Psoas muscle (tissue), 8 donors: ENCODE data around the gene TOP1. TPM values are rescaled to one million over a fixed set of nuclear protein-coding genes. Genes with fewer than 3 reads are reported as not detected.

Experiments used
- ATAC-seq, 4 donors: fragments of 200-7000 bp; cut with Tn5 transposase; one replicate each; pipeline ENCODE4 v1.9.1; 2020; ENCODE audit warnings: moderate library complexity in 3 of 4, mild to moderate bottlenecking in 2 of 4
- DNase-seq, 2 donors: peaks; one replicate each; pipeline ENCODE4 v3.0.0-alpha.2; 2020
- H3K27ac ChIP-seq: fragments of 200-600 bp; one replicate; pipeline ENCODE4 v1.8.0; 2022
- H3K27me3 ChIP-seq, 3 donors: fragments of 200-600 bp in 1 of 3; one replicate each; pipeline versions ENCODE4 v1.6.1 to v1.8.0; 2013 to 2022; ENCODE audit warnings: low read length in 2 of 3, mild to moderate bottlenecking in 2 of 3, moderate library complexity in 1 of 3; ENCODE audit not compliant: insufficient read depth in 3 of 3
- H3K36me3 ChIP-seq, 2 donors: fragments of 200-600 bp in 1 of 2; one replicate each; pipeline versions ENCODE4 v1.6.1 to v1.8.0; 2013 to 2022; ENCODE audit warnings: low read depth in 1 of 2, mild to moderate bottlenecking in 1 of 2, moderate library complexity in 1 of 2; ENCODE audit not compliant: insufficient read depth in 1 of 2
- H3K4me1 ChIP-seq: fragments of 200-600 bp; one replicate; pipeline ENCODE4 v1.8.0; 2022
- H3K4me3 ChIP-seq: fragments of 200-600 bp; one replicate; pipeline ENCODE4 v1.8.0; 2022; ENCODE audit warnings: mild to moderate bottlenecking
- H3K9me3 ChIP-seq: fragments of 200-600 bp; one replicate; pipeline ENCODE4 v1.8.0; 2022
- WGBS, 3 donors: extraction: QIAGEN DNeasy Blood & Tissue Kit; methylation state at CpG; one replicate each; pipeline versions ENCODE4 v1.1.6 to v1.1.7; 2013; 5-methylcytosine and 5-hydroxymethylcytosine counted together
- intact Hi-C, 2 donors: fragments of 100-400 bp; cut with DNase I; formaldehyde crosslinking; loops; one replicate each; pipeline versions ENCODE4 v1.11.0 to v1.14.2; 2022
- polyA plus RNA-seq, 3 donors: library from polyadenylated mRNA; stranded (reverse); fragments of 200-250 nt; gene quantifications; one replicate each; pipeline ENCODE4 v1.2.3, GENCODE V29; 2013
- total RNA-seq, 4 donors: library from RNA; stranded (reverse); fragmentation: NEBNext Ultra II Directional in 2 of 4; extraction: Animal tissue kit (Norgen Biotek cat#: 25700) in 2 of 4; gene quantifications; one replicate each; pipeline versions ENCODE4 v1.2.1 to v1.2.4, GENCODE V29; 2021 to 2023
- TF ChIP-seq, protein P1 (sequence below): fragments of 200-600 bp; IDR thresholded peaks from one replicate; pipeline ENCODE4 v1.8.0; 2022; ENCODE audit warnings: antibody characterized with exemption
- donor health status: healthy with polysubstance abuse.
- donor health status: DM: no; HTN: no; CAD: no; lungs with moderate emphysema.
- donor health status: Bipolar disorder and iron deficiency.
- donor health status: healthy.
- donor health status: DM: yes; HTN: yes; CAD: no.
- donor health status: DM: no; HTN: no; CAD: no.
- donor health status: DM: no; HTN: no; CAD: no.
- donor health status: DM: yes; HTN: yes; CAD: no.

TOP1 gene
- total and polyA plus RNA-seq, 7 donors, result 10.6 to 30.7 (median 22.2) TPM

DNA sequence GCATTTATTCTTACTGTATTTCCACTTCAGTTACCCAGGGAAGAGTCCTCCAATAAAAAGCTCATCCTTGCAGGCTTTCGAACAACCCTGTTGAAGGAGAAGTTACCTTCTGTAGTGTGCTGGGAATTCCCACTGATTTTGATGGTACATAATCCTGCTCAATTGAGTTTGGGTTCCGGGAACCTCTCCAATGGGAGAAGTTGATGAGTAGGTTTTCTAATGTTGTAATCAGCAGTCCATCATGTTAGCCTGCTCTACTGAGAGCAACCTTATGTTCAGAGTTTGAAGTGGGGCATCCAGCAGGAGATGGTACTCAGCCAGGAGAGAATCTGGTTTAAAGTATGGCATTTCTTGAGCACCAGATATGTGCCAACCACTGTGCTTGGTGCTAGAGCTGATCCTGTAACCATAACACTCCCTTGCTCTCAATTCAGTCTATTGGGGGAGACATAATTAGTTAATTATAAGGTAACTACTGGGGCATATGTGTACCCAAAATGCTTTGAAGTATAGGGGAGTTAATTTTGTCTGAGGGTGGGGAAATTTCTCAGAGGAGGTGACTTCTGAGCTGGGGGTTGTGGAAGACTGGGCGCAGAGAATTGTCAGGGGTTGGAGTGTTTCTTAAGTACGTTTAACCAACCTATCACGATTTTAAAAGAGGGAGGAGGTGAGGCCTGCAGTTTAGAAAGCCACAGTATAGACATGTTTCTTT is 2.1 kb downstream of the TOP1 start:
- TF ChIP-seq, protein P1, sequence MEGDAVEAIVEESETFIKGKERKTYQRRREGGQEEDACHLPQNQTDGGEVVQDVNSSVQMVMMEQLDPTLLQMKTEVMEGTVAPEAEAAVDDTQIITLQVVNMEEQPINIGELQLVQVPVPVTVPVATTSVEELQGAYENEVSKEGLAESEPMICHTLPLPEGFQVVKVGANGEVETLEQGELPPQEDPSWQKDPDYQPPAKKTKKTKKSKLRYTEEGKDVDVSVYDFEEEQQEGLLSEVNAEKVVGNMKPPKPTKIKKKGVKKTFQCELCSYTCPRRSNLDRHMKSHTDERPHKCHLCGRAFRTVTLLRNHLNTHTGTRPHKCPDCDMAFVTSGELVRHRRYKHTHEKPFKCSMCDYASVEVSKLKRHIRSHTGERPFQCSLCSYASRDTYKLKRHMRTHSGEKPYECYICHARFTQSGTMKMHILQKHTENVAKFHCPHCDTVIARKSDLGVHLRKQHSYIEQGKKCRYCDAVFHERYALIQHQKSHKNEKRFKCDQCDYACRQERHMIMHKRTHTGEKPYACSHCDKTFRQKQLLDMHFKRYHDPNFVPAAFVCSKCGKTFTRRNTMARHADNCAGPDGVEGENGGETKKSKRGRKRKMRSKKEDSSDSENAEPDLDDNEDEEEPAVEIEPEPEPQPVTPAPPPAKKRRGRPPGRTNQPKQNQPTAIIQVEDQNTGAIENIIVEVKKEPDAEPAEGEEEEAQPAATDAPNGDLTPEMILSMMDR, result no peak
- no peaks in the 10 kb centered on the region for H3K36me3 ChIP-seq
- DNase-seq, result no peak
- no peak overlapping the region for H3K27ac ChIP-seq
- intact Hi-C loops, result loop anchor here in 1 of 2 donors (5.0 kb wide), 1 partner anchor 42 kb away; no protein-coding TSS in a partner anchor
- ATAC-seq, result no peak
- peaks cover 56% of the 10 kb centered on the region for H3K4me1 ChIP-seq
- 61 to 70% (median 62%) methylated on average over 5 of the region's 5 CpGs for WGBS, 3 donors
- H3K4me3 ChIP-seq, result peak overlapping the region; percentile 97
- no peaks in the 10 kb centered on the region for H3K27me3 ChIP-seq
- no peaks in the 10 kb centered on the region for H3K9me3 ChIP-seq

DNA sequence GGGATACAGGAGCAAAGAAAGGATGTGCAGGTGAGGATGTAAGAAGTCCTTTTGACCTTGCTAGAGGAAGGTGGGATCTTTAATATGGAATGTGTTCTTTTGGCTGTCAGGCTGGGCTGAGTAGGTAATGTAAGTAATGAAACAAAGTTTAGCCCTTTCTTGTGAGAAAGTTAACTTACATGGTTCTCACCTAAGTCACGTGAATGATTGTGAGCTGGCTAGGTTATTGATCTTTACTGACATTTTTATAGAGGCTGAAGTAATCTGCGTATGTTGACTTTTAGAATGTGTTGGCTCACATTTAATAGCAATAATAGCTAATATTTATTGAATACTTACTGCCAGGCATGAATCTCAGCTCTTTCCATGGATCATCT is 2.6 kb downstream of the TOP1 start:
- peak overlapping the region; percentile 97 for H3K4me3 ChIP-seq

DNA sequence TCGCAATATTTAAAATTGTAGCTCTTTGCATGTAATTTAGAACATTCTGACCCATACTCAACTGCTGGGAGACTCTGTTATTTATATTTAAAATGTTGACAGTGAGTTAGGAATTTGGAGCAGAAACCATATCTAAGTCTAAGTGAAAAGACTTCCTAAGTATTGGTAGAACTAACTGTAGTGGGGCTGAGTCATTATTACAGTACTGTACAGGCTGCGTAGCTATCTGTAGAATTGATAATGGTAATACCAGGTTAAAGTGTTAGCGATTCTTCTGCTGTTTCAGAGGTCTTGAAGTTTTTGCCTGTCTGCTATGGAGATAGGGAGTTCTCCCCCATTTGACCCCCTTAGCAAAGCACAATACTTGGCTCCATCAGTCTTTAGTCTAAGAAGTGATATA is 3.6 kb downstream of the TOP1 start:
- H3K27me3 ChIP-seq, result no peaks in the 10 kb centered on the region
- TF ChIP-seq, protein P1, result no peak
- intact Hi-C loops, result loop anchor here in 1 of 2 donors (5.0 kb wide), 1 partner anchor 40 kb away; no protein-coding TSS in a partner anchor
- ATAC-seq (no peak), DNase-seq (no peak)
- no peak overlapping the region for H3K27ac ChIP-seq
- H3K4me3 ChIP-seq, result peak overlapping the region; percentile 97
- H3K9me3 ChIP-seq, result no peaks in the 10 kb centered on the region
- no peaks in the 10 kb centered on the region for H3K36me3 ChIP-seq
- WGBS, 3 donors, result 93 to 99% (median 97%) methylated on average over 3 of the region's 3 CpGs
- peaks cover 64% of the 10 kb centered on the region for H3K4me1 ChIP-seq

More for the DNA sequence above, 2.6 kb downstream of the TOP1 start:
- TF ChIP-seq, protein P1, result no peak
- intact Hi-C loops, result loop anchor here in 1 of 2 donors (5.0 kb wide), 1 partner anchor 41 kb away; no protein-coding TSS in a partner anchor
- H3K27me3 ChIP-seq, result no peaks in the 10 kb centered on the region
- peaks cover 59% of the 10 kb centered on the region for H3K4me1 ChIP-seq
- H3K9me3 ChIP-seq, result no peaks in the 10 kb centered on the region
- WGBS, 3 donors, result 83 to 94% (median 93%) methylated on average over 2 of the region's 2 CpGs
- no peak overlapping the region for H3K27ac ChIP-seq
- no peak for ATAC-seq
- H3K36me3 ChIP-seq, result no peaks in the 10 kb centered on the region
- no peak for DNase-seq

DNA sequence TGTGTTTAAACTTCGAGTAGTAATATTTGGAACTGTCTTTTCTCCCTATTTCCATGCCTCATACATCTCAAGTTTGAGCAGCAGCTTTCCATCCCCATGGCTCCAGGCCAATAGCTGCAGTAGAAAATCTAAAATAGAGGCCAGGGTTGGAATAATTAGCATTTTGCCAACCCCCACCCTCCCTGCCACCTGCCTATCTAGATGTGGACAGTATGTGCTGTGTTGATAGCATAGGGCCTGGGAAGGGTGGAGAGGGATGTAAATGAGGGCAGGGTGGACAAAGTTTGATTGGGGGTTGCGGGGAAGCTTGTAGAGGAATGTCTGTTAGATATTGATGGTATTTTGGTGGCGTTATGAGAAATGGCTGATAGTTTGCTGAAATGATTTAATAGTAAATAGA is 5.6 kb downstream of the TOP1 start:
- H3K27me3 ChIP-seq, result no peaks in the 10 kb centered on the region
- H3K36me3 ChIP-seq, result no peaks in the 10 kb centered on the region
- H3K4me3 ChIP-seq, result no peak overlapping the region
- no peak for ATAC-seq
- DNase-seq, result no peak
- peaks cover 66% of the 10 kb centered on the region for H3K4me1 ChIP-seq
- no peak overlapping the region for H3K27ac ChIP-seq
- intact Hi-C loops, result loop anchor here in 1 of 2 donors (5.0 kb wide), 1 partner anchor 38 kb away; no protein-coding TSS in a partner anchor
- WGBS, 3 donors, result 71 to 77% (median 74%) methylated on average over 3 of the region's 3 CpGs
- H3K9me3 ChIP-seq, result no peaks in the 10 kb centered on the region
- TF ChIP-seq, protein P1, result no peak
